GM12878 (cell line): ENCODE data around the gene CCDC27. TPM values are rescaled to one million over a fixed set of nuclear protein-coding genes. Genes with fewer than 3 reads are reported as not detected.

Experiments used
- ATAC-seq: fragments of 200-7000 bp; cut with Tn5 transposase; 3 replicates; pipeline ENCODE4 v1.9.1; 2020; ENCODE audit warnings: mild to moderate bottlenecking, moderate library complexity
- BruUV-seq: library from RNA; stranded (reverse); fragments of 400-500 nt; replicated peaks from 2 replicates; lab custom pipeline; 2021; lab: Mats Ljungman, UMichigan
- CTCF ChIA-PET: fragments of 300-600 bp; sonication (Branson Sonifier 250); formaldehyde crosslinking; extraction: SDS; loops from one replicate; lab custom pipeline; 2021; ENCODE audit warnings: inconsistent platforms; lab: Yijun Ruan, JAX
- POLR2A ChIA-PET: fragments of 350-600 bp; formaldehyde crosslinking; extraction: SDS; loops from one replicate; lab custom pipeline; 2021; ENCODE audit warnings: inconsistent platforms; lab: Charles Lee
- RAD21 ChIA-PET: fragments of 300-600 bp; sonication (Branson Sonifier 250); formaldehyde crosslinking; loops from one replicate; lab custom pipeline; 2023; ENCODE audit warnings: antibody characterized with exemption; ENCODE audit not compliant: unreplicated experiment; lab: Charles Lee
- SMC1A ChIA-PET: fragments of 300-600 bp; sonication (Branson Sonifier 250); formaldehyde crosslinking; loops from one replicate; lab custom pipeline; 2023; ENCODE audit not compliant: unreplicated experiment, uncharacterized antibody; lab: Charles Lee
- DNase-seq: peaks from one replicate; pipeline ENCODE4 v3.0.0-alpha.2; 2011; ENCODE audit warnings: low read depth, low spot score
- FAIRE-seq: peaks from 3 replicates; lab custom pipeline; 2011; peaks lifted over from hg19 to GRCh38; lab: Jason Lieb, UNC
- H2AFZ ChIP-seq: 2 replicates; pipeline ENCODE4 v1.6.0; 2011; ENCODE audit warnings: low read depth, low read length, control low read depth; ENCODE audit not compliant: control insufficient read depth
- H3K27ac ChIP-seq: 2 replicates; pipeline ENCODE4 v1.5.1; 2011; ENCODE audit warnings: control low read depth; ENCODE audit not compliant: control insufficient read depth, insufficient read depth
- H3K27me3 ChIP-seq, 2 experiments: replicated peaks in 1 of 2; 2 replicates each; pipeline versions ENCODE4 v1.6.0 to v1.6.1; 2011; ENCODE audit warnings: low read length in 1 of 2; ENCODE audit not compliant: control insufficient read depth in 2 of 2, insufficient read depth in 2 of 2
- H3K36me3 ChIP-seq, 2 experiments: 2 replicates each; pipeline ENCODE4 v1.5.1; 2011; ENCODE audit warnings: low read length in 1 of 2; ENCODE audit not compliant: control insufficient read depth in 2 of 2, insufficient read depth in 2 of 2
- H3K4me1 ChIP-seq: 2 replicates; pipeline ENCODE4 v1.6.1; 2011; ENCODE audit warnings: mild to moderate bottlenecking, low read length, moderate library complexity, mixed read lengths; ENCODE audit not compliant: control insufficient read depth, insufficient read depth
- H3K4me2 ChIP-seq: 2 replicates; pipeline ENCODE4 v1.6.0; 2011; ENCODE audit warnings: control low read depth; ENCODE audit not compliant: control insufficient read depth, insufficient read depth
- H3K4me3 ChIP-seq: fragments of 200-600 bp; sonication (generic); 2 replicates; pipeline ENCODE4 v1.5.1; 2016
- H3K79me2 ChIP-seq: 2 replicates; pipeline ENCODE4 v1.6.0; 2011; ENCODE audit warnings: low read length; ENCODE audit not compliant: control insufficient read depth, insufficient read depth
- H3K9ac ChIP-seq: 2 replicates; pipeline ENCODE4 v1.8.0; 2011; ENCODE audit warnings: low read length, control low read depth, mixed read lengths; ENCODE audit not compliant: control insufficient read depth, insufficient read depth
- H3K9me3 ChIP-seq: replicated peaks from 3 replicates; pipeline ENCODE4 v1.5.1; 2011; ENCODE audit warnings: mild to moderate bottlenecking, low read length; ENCODE audit not compliant: control insufficient read depth, insufficient read depth
- H4K20me1 ChIP-seq: 2 replicates; pipeline ENCODE4 v1.6.0; 2011; ENCODE audit not compliant: control insufficient read depth, insufficient read depth
- BCL11A ChIP-seq: IDR thresholded peaks from 2 replicates; pipeline ENCODE4 v1.6.1; 2011; ENCODE audit warnings: low read depth, low read length
- HDAC2 ChIP-seq: fragments of 200-600 bp; sonication (generic); IDR thresholded peaks from 2 replicates; pipeline ENCODE4 v1.6.1; 2017
- HDGF ChIP-seq: fragments of 450-650 bp; IDR thresholded peaks from 2 replicates; pipeline ENCODE4 v1.6.1; 2016; ENCODE audit warnings: antibody characterized with exemption
- MYB ChIP-seq: fragments of 150-350 bp; IDR thresholded peaks from 2 replicates; pipeline ENCODE4 v1.6.1; 2014; ENCODE audit warnings: mild to moderate bottlenecking, low read depth, low read length, borderline replicate concordance
- NRF1 ChIP-seq: conservative IDR thresholded peaks from 2 replicates; pipeline ENCODE4 v1.6.1; 2011; ENCODE audit warnings: mild to moderate bottlenecking, low read depth, low read length, improper control_type of control experiment
- SMAD1 ChIP-seq: fragments of 450-650 bp; IDR thresholded peaks from 2 replicates; pipeline ENCODE4 v1.6.1; 2018; ENCODE audit warnings: mild to moderate bottlenecking, low read depth; ENCODE audit not compliant: partially characterized antibody
- SUZ12 ChIP-seq: fragments of 200-600 bp; sonication (generic); IDR thresholded peaks from one replicate; pipeline ENCODE4 v1.6.1; 2018; ENCODE audit warnings: antibody characterized with exemption, mild to moderate bottlenecking; ENCODE audit not compliant: unreplicated experiment
- ZNF217 ChIP-seq: fragments of 450-650 bp; IDR thresholded peaks from 2 replicates; pipeline ENCODE4 v1.6.1; 2017; ENCODE audit warnings: antibody characterized with exemption, mild to moderate bottlenecking
- WGBS: methylation state at CpG from one replicate; pipeline ENCODE4 v1.1.6; 2016; ENCODE audit warnings: low lambda C conversion rate; ENCODE audit not compliant: insufficient replicate concordance, insufficient coverage; ENCODE audit errors: missing lambda C conversion rate; 5-methylcytosine and 5-hydroxymethylcytosine counted together
- in situ Hi-C: fragments of 300-500 bp; cut with MboI; formaldehyde crosslinking; loops from 9 replicates; pipeline ENCODE4 v1.14.3; 2018; ENCODE audit warnings: mixed read lengths
- intact Hi-C: fragments of 100-400 bp; cut with micrococcal nuclease; formaldehyde crosslinking; loops from one replicate; pipeline ENCODE4 v1.14.2; 2022; ENCODE audit not compliant: unreplicated experiment
- polyA plus RNA-seq, 11 experiments: library from polyadenylated mRNA; depleted of rRNA in 4 of 11; unstranded in 6 of 11; stranded (reverse) in 5 of 11; fragments of >200 nt; fragmentation: Nextera tagmentation in 4 of 11; fragmentation: Illumina TruSeq in 1 of 11; extraction: Ambion mirVana in 4 of 11; extraction: Trizol in 1 of 11; gene quantifications; 1 replicate in 1 of 11; 2 replicates in 10 of 11; pipeline versions ENCODE4 v1.2.1 to v1.2.3, GENCODE V29; 2011 to 2016; ENCODE audit warnings: inconsistent platforms in 2 of 11, missing spikeins in 2 of 11, low read depth in 1 of 11
- total RNA-seq, 4 experiments: library from RNA; depleted of rRNA in 3 of 4; stranded (reverse); fragments of >200 nt in 3 of 4; fragmentation: Illumina TruSeq in 1 of 4; extraction: Trizol in 1 of 4; gene quantifications; 2 replicates each; pipeline versions ENCODE4 v1.2.1 to v1.2.3, GENCODE V29; 2013 to 2021
- TF ChIP-seq, protein P1 (sequence below): fragments of 450-650 bp; IDR thresholded peaks from 2 replicates; pipeline ENCODE4 v1.6.1; 2017; ENCODE audit warnings: mild to moderate bottlenecking, moderate library complexity
- TF ChIP-seq, protein P2 (sequence below): fragments of 150-350 bp; IDR thresholded peaks from 2 replicates; pipeline ENCODE4 v1.6.1; 2014; ENCODE audit warnings: mild to moderate bottlenecking, low read depth, low read length
- TF ChIP-seq, protein P3 (sequence below): fragments of 150-350 bp; IDR thresholded peaks from 2 replicates; pipeline ENCODE4 v1.6.1; 2016; ENCODE audit warnings: low read depth, low read length
- TF ChIP-seq, protein P4 (sequence below): IDR thresholded peaks from 2 replicates; pipeline ENCODE4 v1.6.1; 2012; ENCODE audit warnings: low read depth, low read length, improper control_type of control experiment

CCDC27 gene
- total and polyA plus RNA-seq, 10 of the 15 experiments (the other 5 are each of a cell fraction or from before 2014, with no cell fraction given): 0.05 TPM; not detected in 9

DNA sequence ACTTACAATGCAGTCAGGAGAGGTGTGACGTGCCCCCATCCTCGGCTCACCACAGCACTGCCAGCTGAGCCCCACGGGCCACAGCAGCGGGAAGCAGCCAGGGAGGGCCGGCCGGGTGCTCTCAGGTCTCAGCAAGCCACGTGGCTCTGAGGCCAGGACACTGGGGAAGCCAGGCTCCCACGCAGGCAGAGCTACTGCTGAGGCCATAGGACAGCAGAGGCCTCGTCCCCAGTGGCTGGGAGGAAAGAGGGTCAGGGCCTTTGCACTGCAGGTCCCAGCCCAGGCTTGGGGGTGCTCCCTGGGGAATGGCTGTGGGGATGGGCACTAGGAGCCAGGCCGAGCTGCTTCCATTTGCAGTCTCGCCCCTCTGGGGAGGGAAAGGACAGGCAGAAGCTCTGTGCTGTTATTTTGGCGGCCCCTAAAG, 38.3 kb downstream of the CCDC27 start:
- Histone ChIP-seq H4K20me1 (peaks cover 5% of the 10 kb centered on the region; the same call in 1 of the 2 replicates), H3K36me3 (peaks cover 11 to 17% of the 10 kb centered on the region in 2 experiments), H3K4me1 (peaks cover 28% of the 10 kb centered on the region), H3K27me3 (no peaks in the 10 kb centered on the region), H3K9me3 (no peaks in the 10 kb centered on the region), H3K4me3 (no peak overlapping the region), H3K27ac (no peak overlapping the region), H3K9ac (no peak overlapping the region), H3K79me2 (peaks cover 30% of the 10 kb centered on the region), H2AFZ (no peak overlapping the region), H3K4me2 (no peak overlapping the region)
- ATAC-seq (no peak), DNase-seq (no peak), FAIRE-seq (no peak)
- in situ Hi-C loops: no loop called here
- ChIA-PET CTCF (no interaction called here), RAD21 (no interaction called here), SMC1A (no interaction called here), POLR2A (no interaction called here)
- BruUV-seq: no TSS peak
- intact Hi-C loops: no loop called here
- WGBS: 97% methylated on average over 12 of the region's 12 CpGs
- TF ChIP-seq MYB (no peak), ZNF217 (no peak), SUZ12 (no peak), BCL11A (no peak), SMAD1 (no peak), HDGF (no peak), HDAC2 (no peak), NRF1 (no peak)
- TF ChIP-seq, protein P1, sequence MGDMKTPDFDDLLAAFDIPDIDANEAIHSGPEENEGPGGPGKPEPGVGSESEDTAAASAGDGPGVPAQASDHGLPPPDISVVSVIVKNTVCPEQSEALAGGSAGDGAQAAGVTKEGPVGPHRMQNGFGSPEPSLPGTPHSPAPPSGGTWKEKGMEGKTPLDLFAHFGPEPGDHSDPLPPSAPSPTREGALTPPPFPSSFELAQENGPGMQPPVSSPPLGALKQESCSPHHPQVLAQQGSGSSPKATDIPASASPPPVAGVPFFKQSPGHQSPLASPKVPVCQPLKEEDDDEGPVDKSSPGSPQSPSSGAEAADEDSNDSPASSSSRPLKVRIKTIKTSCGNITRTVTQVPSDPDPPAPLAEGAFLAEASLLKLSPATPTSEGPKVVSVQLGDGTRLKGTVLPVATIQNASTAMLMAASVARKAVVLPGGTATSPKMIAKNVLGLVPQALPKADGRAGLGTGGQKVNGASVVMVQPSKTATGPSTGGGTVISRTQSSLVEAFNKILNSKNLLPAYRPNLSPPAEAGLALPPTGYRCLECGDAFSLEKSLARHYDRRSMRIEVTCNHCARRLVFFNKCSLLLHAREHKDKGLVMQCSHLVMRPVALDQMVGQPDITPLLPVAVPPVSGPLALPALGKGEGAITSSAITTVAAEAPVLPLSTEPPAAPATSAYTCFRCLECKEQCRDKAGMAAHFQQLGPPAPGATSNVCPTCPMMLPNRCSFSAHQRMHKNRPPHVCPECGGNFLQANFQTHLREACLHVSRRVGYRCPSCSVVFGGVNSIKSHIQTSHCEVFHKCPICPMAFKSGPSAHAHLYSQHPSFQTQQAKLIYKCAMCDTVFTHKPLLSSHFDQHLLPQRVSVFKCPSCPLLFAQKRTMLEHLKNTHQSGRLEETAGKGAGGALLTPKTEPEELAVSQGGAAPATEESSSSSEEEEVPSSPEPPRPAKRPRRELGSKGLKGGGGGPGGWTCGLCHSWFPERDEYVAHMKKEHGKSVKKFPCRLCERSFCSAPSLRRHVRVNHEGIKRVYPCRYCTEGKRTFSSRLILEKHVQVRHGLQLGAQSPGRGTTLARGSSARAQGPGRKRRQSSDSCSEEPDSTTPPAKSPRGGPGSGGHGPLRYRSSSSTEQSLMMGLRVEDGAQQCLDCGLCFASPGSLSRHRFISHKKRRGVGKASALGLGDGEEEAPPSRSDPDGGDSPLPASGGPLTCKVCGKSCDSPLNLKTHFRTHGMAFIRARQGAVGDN: no peak
- TF ChIP-seq, protein P2, sequence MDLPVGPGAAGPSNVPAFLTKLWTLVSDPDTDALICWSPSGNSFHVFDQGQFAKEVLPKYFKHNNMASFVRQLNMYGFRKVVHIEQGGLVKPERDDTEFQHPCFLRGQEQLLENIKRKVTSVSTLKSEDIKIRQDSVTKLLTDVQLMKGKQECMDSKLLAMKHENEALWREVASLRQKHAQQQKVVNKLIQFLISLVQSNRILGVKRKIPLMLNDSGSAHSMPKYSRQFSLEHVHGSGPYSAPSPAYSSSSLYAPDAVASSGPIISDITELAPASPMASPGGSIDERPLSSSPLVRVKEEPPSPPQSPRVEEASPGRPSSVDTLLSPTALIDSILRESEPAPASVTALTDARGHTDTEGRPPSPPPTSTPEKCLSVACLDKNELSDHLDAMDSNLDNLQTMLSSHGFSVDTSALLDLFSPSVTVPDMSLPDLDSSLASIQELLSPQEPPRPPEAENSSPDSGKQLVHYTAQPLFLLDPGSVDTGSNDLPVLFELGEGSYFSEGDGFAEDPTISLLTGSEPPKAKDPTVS: no peak
- TF ChIP-seq, protein P3, sequence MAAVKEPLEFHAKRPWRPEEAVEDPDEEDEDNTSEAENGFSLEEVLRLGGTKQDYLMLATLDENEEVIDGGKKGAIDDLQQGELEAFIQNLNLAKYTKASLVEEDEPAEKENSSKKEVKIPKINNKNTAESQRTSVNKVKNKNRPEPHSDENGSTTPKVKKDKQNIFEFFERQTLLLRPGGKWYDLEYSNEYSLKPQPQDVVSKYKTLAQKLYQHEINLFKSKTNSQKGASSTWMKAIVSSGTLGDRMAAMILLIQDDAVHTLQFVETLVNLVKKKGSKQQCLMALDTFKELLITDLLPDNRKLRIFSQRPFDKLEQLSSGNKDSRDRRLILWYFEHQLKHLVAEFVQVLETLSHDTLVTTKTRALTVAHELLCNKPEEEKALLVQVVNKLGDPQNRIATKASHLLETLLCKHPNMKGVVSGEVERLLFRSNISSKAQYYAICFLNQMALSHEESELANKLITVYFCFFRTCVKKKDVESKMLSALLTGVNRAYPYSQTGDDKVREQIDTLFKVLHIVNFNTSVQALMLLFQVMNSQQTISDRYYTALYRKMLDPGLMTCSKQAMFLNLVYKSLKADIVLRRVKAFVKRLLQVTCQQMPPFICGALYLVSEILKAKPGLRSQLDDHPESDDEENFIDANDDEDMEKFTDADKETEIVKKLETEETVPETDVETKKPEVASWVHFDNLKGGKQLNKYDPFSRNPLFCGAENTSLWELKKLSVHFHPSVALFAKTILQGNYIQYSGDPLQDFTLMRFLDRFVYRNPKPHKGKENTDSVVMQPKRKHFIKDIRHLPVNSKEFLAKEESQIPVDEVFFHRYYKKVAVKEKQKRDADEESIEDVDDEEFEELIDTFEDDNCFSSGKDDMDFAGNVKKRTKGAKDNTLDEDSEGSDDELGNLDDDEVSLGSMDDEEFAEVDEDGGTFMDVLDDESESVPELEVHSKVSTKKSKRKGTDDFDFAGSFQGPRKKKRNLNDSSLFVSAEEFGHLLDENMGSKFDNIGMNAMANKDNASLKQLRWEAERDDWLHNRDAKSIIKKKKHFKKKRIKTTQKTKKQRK: no peak
- TF ChIP-seq, protein P4, sequence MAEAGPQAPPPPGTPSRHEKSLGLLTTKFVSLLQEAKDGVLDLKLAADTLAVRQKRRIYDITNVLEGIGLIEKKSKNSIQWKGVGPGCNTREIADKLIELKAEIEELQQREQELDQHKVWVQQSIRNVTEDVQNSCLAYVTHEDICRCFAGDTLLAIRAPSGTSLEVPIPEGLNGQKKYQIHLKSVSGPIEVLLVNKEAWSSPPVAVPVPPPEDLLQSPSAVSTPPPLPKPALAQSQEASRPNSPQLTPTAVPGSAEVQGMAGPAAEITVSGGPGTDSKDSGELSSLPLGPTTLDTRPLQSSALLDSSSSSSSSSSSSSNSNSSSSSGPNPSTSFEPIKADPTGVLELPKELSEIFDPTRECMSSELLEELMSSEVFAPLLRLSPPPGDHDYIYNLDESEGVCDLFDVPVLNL: no peak
